Neural cell (in vitro differentiated cells): ENCODE results near the gene RAI14. TPM values are rescaled to one million over a fixed set of nuclear protein-coding genes. Genes with fewer than 3 reads are reported as not detected.

ENCODE experiments used
- H2AFZ ChIP-seq: fragments of 200-600, 300-800 bp; sonication (generic), shearing (Covaris generic); 2 replicates; pipeline ENCODE4 v1.6.0; 2014; ENCODE audit warnings: low read depth, mild to moderate bottlenecking, antibody characterized with exemption, low read length, moderate library complexity
- H3F3A ChIP-seq: fragments of 200-600 bp; shearing (Covaris generic); 2 replicates; pipeline ENCODE4 v1.6.1; 2016; ENCODE audit warnings: mild to moderate bottlenecking, moderate library complexity, mixed read lengths, antibody characterized with exemption, low read length; ENCODE audit not compliant: insufficient read depth, poor library complexity, severe bottlenecking
- H3K27ac ChIP-seq: fragments of 200-600, 300-800 bp; sonication (generic), shearing (Covaris generic); 2 replicates; pipeline ENCODE4 v1.5.1; 2014; ENCODE audit warnings: mild to moderate bottlenecking, low read length, moderate library complexity
- H3K27me3 ChIP-seq: fragments of 300-800, 200-600 bp; sonication (generic), shearing (Covaris generic); 2 replicates; pipeline ENCODE4 v1.6.0; 2014; ENCODE audit warnings: mild to moderate bottlenecking, low read depth, low read length, moderate library complexity; ENCODE audit not compliant: insufficient read depth
- H3K36me3 ChIP-seq: fragments of 300-800, 200-600 bp; sonication (generic), shearing (Covaris generic); 2 replicates; pipeline ENCODE4 v1.5.1; 2014; ENCODE audit warnings: mild to moderate bottlenecking, antibody characterized with exemption, low read length, moderate library complexity; ENCODE audit not compliant: insufficient read depth
- H3K4me2 ChIP-seq: fragments of 300-800, 200-600 bp; sonication (generic), shearing (Covaris generic); 2 replicates; pipeline ENCODE4 v1.6.0; 2014; ENCODE audit warnings: mild to moderate bottlenecking, low read length
- H3K4me3 ChIP-seq: fragments of 300-800, 200-600 bp; sonication (generic), shearing (Covaris generic); 2 replicates; pipeline ENCODE4 v1.5.1; 2014; ENCODE audit warnings: mild to moderate bottlenecking, low read length, moderate library complexity
- H3K79me2 ChIP-seq: fragments of 200-600 bp; shearing (Covaris generic); replicated peaks from 2 replicates; pipeline ENCODE4 v1.6.0; 2014; ENCODE audit warnings: mild to moderate bottlenecking, low read length, moderate library complexity; ENCODE audit not compliant: insufficient read depth
- H3K9ac ChIP-seq: fragments of 300-800, 200-600 bp; sonication (generic), shearing (Covaris generic); 2 replicates; pipeline ENCODE4 v1.6.1; 2016; ENCODE audit warnings: mild to moderate bottlenecking, low read length, mixed read lengths
- H3K9me2 ChIP-seq: fragments of 200-600 bp; shearing (Covaris generic); 2 replicates; pipeline ENCODE4 v1.6.1; 2016; ENCODE audit warnings: mild to moderate bottlenecking, low read length, mixed read lengths; ENCODE audit not compliant: insufficient read depth
- H3K9me3 ChIP-seq: fragments of 200-600, 300-800 bp; sonication (generic), shearing (Covaris generic); 2 replicates; pipeline ENCODE4 v1.6.1; 2016; ENCODE audit warnings: mild to moderate bottlenecking, mixed run types, low read length, moderate library complexity, mixed read lengths
- H4K20me1 ChIP-seq: fragments of 200-600 bp; shearing (Covaris generic); 2 replicates; pipeline ENCODE4 v1.6.1; 2016; ENCODE audit warnings: mild to moderate bottlenecking, mixed run types; ENCODE audit not compliant: insufficient read depth
- EP300 ChIP-seq: fragments of 450-650 bp; conservative IDR thresholded peaks from 2 replicates; pipeline ENCODE4 v1.6.1; 2014; ENCODE audit warnings: antibody characterized with exemption, mild to moderate bottlenecking, moderate library complexity; ENCODE audit not compliant: poor library complexity, severe bottlenecking
- EZH2 ChIP-seq: fragments of 200-600, 300-800 bp; shearing (Covaris generic), sonication (generic); IDR thresholded peaks from 2 replicates; pipeline ENCODE4 v1.6.1; 2014; ENCODE audit warnings: antibody characterized with exemption, low read length, borderline replicate concordance, mild to moderate bottlenecking; ENCODE audit not compliant: insufficient read depth, poor library complexity, severe bottlenecking
- MXI1 ChIP-seq: fragments of 450-650 bp; conservative IDR thresholded peaks from 2 replicates; pipeline ENCODE4 v1.6.1; 2014; ENCODE audit warnings: antibody characterized with exemption, mild to moderate bottlenecking; ENCODE audit not compliant: poor library complexity, severe bottlenecking
- POLR2AphosphoS5 ChIP-seq: IDR thresholded peaks from 2 replicates; pipeline ENCODE4 v1.6.1; 2012
- RAD21 ChIP-seq: fragments of 450-650 bp; conservative IDR thresholded peaks from 2 replicates; pipeline ENCODE4 v1.6.1; 2014; ENCODE audit warnings: antibody characterized with exemption, mild to moderate bottlenecking, moderate library complexity
- SMC3 ChIP-seq: fragments of 450-650 bp; conservative IDR thresholded peaks from 2 replicates; pipeline ENCODE4 v1.6.1; 2014; ENCODE audit warnings: antibody characterized with exemption, mild to moderate bottlenecking, moderate library complexity; ENCODE audit not compliant: poor library complexity
- TAF1 ChIP-seq: IDR thresholded peaks from 2 replicates; pipeline ENCODE4 v1.6.1; 2012; ENCODE audit warnings: low read depth
- polyA plus RNA-seq: library from polyadenylated mRNA; depleted of rRNA; stranded (reverse); fragments of >200 nt; gene quantifications from 2 replicates; pipeline ENCODE4 v1.2.3, GENCODE V29; 2014
- TF ChIP-seq, protein P1 (sequence below): IDR thresholded peaks from 2 replicates; pipeline ENCODE4 v1.6.1; 2012; ENCODE audit warnings: borderline replicate concordance
- TF ChIP-seq, protein P2 (sequence below): fragments of 450-650 bp; IDR thresholded peaks from 2 replicates; pipeline ENCODE4 v1.5.1; 2014; ENCODE audit warnings: antibody characterized with exemption, mild to moderate bottlenecking, moderate library complexity; ENCODE audit not compliant: poor library complexity, severe bottlenecking

Gene RAI14
- polyA plus RNA-seq, 1 donor from 2014 or later = 7.8 TPM

GRCh38 chr5:34608859-34609648 is 47.1 kb upstream of the RAI14 start:
- H3F3A ChIP-seq = no peaks in the 10 kb centered on the region
- no peak overlapping the region for H3K9ac ChIP-seq
- H3K9me3 ChIP-seq = no peaks in the 10 kb centered on the region
- H3K27ac ChIP-seq = no peak overlapping the region
- no peak overlapping the region for H3K4me2 ChIP-seq
- no peaks in the 10 kb centered on the region for H3K79me2 ChIP-seq
- TF ChIP-seq, protein P1, sequence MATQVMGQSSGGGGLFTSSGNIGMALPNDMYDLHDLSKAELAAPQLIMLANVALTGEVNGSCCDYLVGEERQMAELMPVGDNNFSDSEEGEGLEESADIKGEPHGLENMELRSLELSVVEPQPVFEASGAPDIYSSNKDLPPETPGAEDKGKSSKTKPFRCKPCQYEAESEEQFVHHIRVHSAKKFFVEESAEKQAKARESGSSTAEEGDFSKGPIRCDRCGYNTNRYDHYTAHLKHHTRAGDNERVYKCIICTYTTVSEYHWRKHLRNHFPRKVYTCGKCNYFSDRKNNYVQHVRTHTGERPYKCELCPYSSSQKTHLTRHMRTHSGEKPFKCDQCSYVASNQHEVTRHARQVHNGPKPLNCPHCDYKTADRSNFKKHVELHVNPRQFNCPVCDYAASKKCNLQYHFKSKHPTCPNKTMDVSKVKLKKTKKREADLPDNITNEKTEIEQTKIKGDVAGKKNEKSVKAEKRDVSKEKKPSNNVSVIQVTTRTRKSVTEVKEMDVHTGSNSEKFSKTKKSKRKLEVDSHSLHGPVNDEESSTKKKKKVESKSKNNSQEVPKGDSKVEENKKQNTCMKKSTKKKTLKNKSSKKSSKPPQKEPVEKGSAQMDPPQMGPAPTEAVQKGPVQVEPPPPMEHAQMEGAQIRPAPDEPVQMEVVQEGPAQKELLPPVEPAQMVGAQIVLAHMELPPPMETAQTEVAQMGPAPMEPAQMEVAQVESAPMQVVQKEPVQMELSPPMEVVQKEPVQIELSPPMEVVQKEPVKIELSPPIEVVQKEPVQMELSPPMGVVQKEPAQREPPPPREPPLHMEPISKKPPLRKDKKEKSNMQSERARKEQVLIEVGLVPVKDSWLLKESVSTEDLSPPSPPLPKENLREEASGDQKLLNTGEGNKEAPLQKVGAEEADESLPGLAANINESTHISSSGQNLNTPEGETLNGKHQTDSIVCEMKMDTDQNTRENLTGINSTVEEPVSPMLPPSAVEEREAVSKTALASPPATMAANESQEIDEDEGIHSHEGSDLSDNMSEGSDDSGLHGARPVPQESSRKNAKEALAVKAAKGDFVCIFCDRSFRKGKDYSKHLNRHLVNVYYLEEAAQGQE = no peak
- TF ChIP-seq RAD21 = no peak
- H2AFZ ChIP-seq = no peak overlapping the region
- no peak overlapping the region for H3K4me3 ChIP-seq
- no peaks in the 10 kb centered on the region for H3K9me2 ChIP-seq
- no peaks in the 10 kb centered on the region for H3K27me3 ChIP-seq
- no peaks in the 10 kb centered on the region for H3K36me3 ChIP-seq
- H4K20me1 ChIP-seq = no peaks in the 10 kb centered on the region

GRCh38 chr5:34609951-34610441 is 46.1 kb upstream of the RAI14 start:
- Histone ChIP-seq H3K9ac (no peak overlapping the region), H3K27me3 (no peaks in the 10 kb centered on the region), H3K4me3 (no peak overlapping the region), H3K9me3 (no peaks in the 10 kb centered on the region), H3K36me3 (no peaks in the 10 kb centered on the region), H3F3A (no peaks in the 10 kb centered on the region), H3K4me2 (no peak overlapping the region), H3K79me2 (no peaks in the 10 kb centered on the region), H4K20me1 (no peaks in the 10 kb centered on the region), H2AFZ (no peak overlapping the region), H3K27ac (no peak overlapping the region), H3K9me2 (no peaks in the 10 kb centered on the region)
- TF ChIP-seq, protein P1 = no peak
- TF ChIP-seq, protein P2, sequence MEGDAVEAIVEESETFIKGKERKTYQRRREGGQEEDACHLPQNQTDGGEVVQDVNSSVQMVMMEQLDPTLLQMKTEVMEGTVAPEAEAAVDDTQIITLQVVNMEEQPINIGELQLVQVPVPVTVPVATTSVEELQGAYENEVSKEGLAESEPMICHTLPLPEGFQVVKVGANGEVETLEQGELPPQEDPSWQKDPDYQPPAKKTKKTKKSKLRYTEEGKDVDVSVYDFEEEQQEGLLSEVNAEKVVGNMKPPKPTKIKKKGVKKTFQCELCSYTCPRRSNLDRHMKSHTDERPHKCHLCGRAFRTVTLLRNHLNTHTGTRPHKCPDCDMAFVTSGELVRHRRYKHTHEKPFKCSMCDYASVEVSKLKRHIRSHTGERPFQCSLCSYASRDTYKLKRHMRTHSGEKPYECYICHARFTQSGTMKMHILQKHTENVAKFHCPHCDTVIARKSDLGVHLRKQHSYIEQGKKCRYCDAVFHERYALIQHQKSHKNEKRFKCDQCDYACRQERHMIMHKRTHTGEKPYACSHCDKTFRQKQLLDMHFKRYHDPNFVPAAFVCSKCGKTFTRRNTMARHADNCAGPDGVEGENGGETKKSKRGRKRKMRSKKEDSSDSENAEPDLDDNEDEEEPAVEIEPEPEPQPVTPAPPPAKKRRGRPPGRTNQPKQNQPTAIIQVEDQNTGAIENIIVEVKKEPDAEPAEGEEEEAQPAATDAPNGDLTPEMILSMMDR = no peak
- no peak for TF ChIP-seq TAF1
- TF ChIP-seq EP300 = no peak
- TF ChIP-seq SMC3 = no peak
- no peak for TF ChIP-seq RAD21
- TF ChIP-seq POLR2AphosphoS5 = no peak
- TF ChIP-seq MXI1 = no peak
- TF ChIP-seq EZH2 = no peak
